Kidney (tissue), 14 donors: ENCODE results near the gene WRAP73. TPM values are rescaled to one million over a fixed set of nuclear protein-coding genes. Genes with fewer than 3 reads are reported as not detected.
"Not testable (repeated sequence)": the region's sequence is repeated elsewhere in the genome, so short reads cannot be mapped to it uniquely, and the experiment has no call there.

ENCODE experiments used
- DNase-seq, 5 donors: peaks; one replicate each; pipeline ENCODE4 v3.0.0-alpha.2; 2013 to 2020
- FAIRE-seq: peaks from 2 replicates; lab custom pipeline; 2012; peaks lifted over from hg19 to GRCh38; lab: Jason Lieb, UNC
- H3K27ac ChIP-seq, 2 donors: one replicate each; pipeline ENCODE4 v1.7.0; 2013; ENCODE audit warnings: low read depth in 2 of 2, low read length in 2 of 2, inconsistent platforms in 1 of 2
- H3K27me3 ChIP-seq: one replicate; pipeline ENCODE4 v1.7.1; 2013; ENCODE audit warnings: low read length, inconsistent platforms; ENCODE audit not compliant: control insufficient read depth, insufficient read depth
- H3K36me3 ChIP-seq, 3 donors: one replicate each; pipeline versions ENCODE4 v1.7.0 to v1.7.1; 2013; ENCODE audit warnings: low read length in 3 of 3, control low read depth in 1 of 3, inconsistent platforms in 1 of 3; ENCODE audit not compliant: insufficient read depth in 3 of 3, control insufficient read depth in 2 of 3
- H3K4me1 ChIP-seq, 3 donors: one replicate each; pipeline versions ENCODE4 v1.7.0 to v1.7.1; 2013; ENCODE audit warnings: low read length in 3 of 3, inconsistent platforms in 1 of 3, low read depth in 1 of 3; ENCODE audit not compliant: control insufficient read depth in 2 of 3, insufficient read depth in 2 of 3
- H3K4me3 ChIP-seq, 3 donors: one replicate each; pipeline versions ENCODE4 v1.7.0 to v1.8.1; 2013; ENCODE audit warnings: low read length in 3 of 3, control low read depth in 1 of 3, inconsistent platforms in 1 of 3
- H3K9ac ChIP-seq, 3 donors: one replicate each; pipeline versions ENCODE4 v1.7.0 to v1.7.1; 2013; ENCODE audit warnings: low read length in 3 of 3, control low read depth in 1 of 3, inconsistent platforms in 1 of 3
- H3K9me3 ChIP-seq, 3 donors: one replicate each; pipeline versions ENCODE4 v1.7.0 to v1.7.1; 2013; ENCODE audit warnings: low read length in 3 of 3, control low read depth in 1 of 3, inconsistent platforms in 1 of 3; ENCODE audit not compliant: control insufficient read depth in 2 of 3, insufficient read depth in 1 of 3
- CTCF ChIP-seq: IDR thresholded peaks from 3 replicates; pipeline ENCODE4 v1.5.1; 2012; ENCODE audit warnings: mild to moderate bottlenecking, moderate library complexity, borderline replicate concordance; ENCODE audit not compliant: insufficient read depth; ENCODE audit errors: extremely low read depth
- intact Hi-C: fragments of 100-400 bp; cut with DNase I; formaldehyde crosslinking; loops from one replicate; pipeline ENCODE4 v1.11.1; 2022
- polyA plus RNA-seq: library from polyadenylated mRNA; stranded (reverse); fragments of 350-450 nt; fragmentation: Illumina TruSeq; extraction: RNeasy Lipid Tissue Mini Kit (QIAGEN cat#74804); gene quantifications from one replicate; pipeline ENCODE4 v1.2.3, GENCODE V29; 2014; ENCODE audit warnings: low read depth, low replicate concordance; ENCODE audit not compliant: insufficient read depth
- total RNA-seq: library from RNA; stranded (reverse); fragmentation: NEBNext Ultra II Directional; extraction: Animal tissue kit (Norgen Biotek cat#: 25700); gene quantifications from one replicate; pipeline ENCODE4 v1.2.1, GENCODE V29; 2021
- donor health status: control.
- donor health status: control.
- donor health status: control.
- donor health status: control.
- donor health status: control.
- donor health status: DM: yes; HTN: yes; CAD: no.
- donor health status: Normal renal cell carcinoma (clear cell type).

The WRAP73 gene
- total and polyA plus RNA-seq, 2 donors from 2014 or later: 18.4 to 19.6 TPM

GRCh38 chr1:3621151-3621671 is 28.7 kb downstream of the WRAP73 start:
- DNase-seq (peak in 3 of 5 donors; percentile 37 to 59 (median 49)), FAIRE-seq (peak; percentile 71)
- H3K4me3 ChIP-seq, intact Hi-C loops, H3K9me3 ChIP-seq, H3K36me3 ChIP-seq, H3K27me3 ChIP-seq, H3K27ac ChIP-seq: not testable (repeated sequence)
- H3K9ac ChIP-seq: peak overlapping the region in 1 of 3 donors; percentile 48
- peak; percentile 41 for TF ChIP-seq CTCF
- H3K4me1 ChIP-seq: peaks cover 0 to 26% (median 16%) of the 10 kb centered on the region in 3 donors

- no peaks in the 10 kb centered on the region for H3K36me3 ChIP-seq
- no peak overlapping the region for H3K27ac ChIP-seq
- H3K4me3 ChIP-seq: no peak overlapping the region
- intact Hi-C loops: no loop called here
- no peak for TF ChIP-seq CTCF
- H3K9ac ChIP-seq: no peak overlapping the region
- H3K4me1 ChIP-seq: peaks cover 0 to 26% (median 12%) of the 10 kb centered on the region in 3 donors
- H3K27me3 ChIP-seq: no peaks in the 10 kb centered on the region
- DNase-seq (no peak), FAIRE-seq (no peak)
- no peaks in the 10 kb centered on the region for H3K9me3 ChIP-seq
Measured at GRCh38 chr1:3620708-3621107, 29.2 kb downstream of the WRAP73 start.

- peak; percentile 90 for TF ChIP-seq CTCF
- Histone ChIP-seq H3K9me3 (no peaks in the 10 kb centered on the region), H3K27ac (no peak overlapping the region), H3K4me3 (no peak overlapping the region), H3K27me3 (no peaks in the 10 kb centered on the region), H3K4me1 (peaks cover 0 to 23% (median 10%) of the 10 kb centered on the region in 3 donors), H3K36me3 (no peaks in the 10 kb centered on the region), H3K9ac (peak overlapping the region in 1 of 3 donors; percentile 43)
- peak; percentile 15 for FAIRE-seq
- intact Hi-C loops: loop anchor here (5.0 kb wide), 1 partner anchor 132 kb away; no protein-coding TSS in a partner anchor
- peak; percentile 74 to 90 (median 80) for DNase-seq
Measured at GRCh38 chr1:3618881-3619671, 30.8 kb downstream of the WRAP73 start.
